ENCODE results near the gene PSORS1C2.
"Not testable (repeated sequence)": the region's sequence is repeated elsewhere in the genome, so short reads cannot be mapped to it uniquely, and the experiment has no call there.

The PSORS1C2 gene

DNA sequence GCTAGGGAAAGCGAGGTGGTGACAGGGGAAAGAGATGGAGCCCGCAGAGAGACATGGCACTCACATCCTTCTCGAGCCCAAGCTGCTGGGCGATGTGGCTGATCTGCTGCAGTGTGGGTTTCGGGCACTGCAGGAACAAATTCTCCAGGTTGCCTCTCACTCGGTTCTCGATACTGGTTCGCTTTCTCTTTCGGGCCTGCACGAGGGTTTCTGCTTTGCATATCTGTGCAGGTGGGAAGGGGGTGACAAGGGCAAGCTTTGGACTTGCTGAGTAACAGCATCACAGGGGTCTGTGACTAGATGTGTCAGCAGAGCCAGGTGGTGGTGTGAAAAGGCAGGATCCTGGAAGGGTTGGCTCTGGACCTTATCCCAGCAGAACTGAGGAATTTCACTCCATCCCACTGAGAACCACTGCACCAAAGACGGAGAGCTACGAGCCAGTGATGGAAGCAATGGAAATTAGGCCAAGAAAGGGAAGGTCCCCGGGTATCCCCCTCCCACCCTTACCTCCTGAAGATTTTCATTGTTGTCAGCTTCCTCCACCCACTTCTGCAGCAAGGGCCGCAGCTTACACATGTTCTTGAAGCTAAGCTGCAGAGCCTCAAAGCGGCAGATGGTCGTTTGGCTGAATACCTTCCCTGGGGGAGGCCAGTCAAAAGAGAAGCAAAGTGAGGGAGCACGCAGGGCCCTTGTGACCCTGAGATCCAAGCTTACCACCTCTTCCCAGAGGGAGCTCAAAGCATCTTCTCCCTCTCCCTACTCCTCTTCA, 26.4 kb upstream of the PSORS1C2 start:
- not testable (repeated sequence) for DNase-seq

GRCh38 chr6:31164475-31165063, 25.7 kb upstream of the PSORS1C2 start:
- DNase-seq = not testable (repeated sequence)

- DNase-seq = no peak
Observed at GRCh38 chr6:31163922-31164321, 25.1 kb upstream of the PSORS1C2 start.

DNA sequence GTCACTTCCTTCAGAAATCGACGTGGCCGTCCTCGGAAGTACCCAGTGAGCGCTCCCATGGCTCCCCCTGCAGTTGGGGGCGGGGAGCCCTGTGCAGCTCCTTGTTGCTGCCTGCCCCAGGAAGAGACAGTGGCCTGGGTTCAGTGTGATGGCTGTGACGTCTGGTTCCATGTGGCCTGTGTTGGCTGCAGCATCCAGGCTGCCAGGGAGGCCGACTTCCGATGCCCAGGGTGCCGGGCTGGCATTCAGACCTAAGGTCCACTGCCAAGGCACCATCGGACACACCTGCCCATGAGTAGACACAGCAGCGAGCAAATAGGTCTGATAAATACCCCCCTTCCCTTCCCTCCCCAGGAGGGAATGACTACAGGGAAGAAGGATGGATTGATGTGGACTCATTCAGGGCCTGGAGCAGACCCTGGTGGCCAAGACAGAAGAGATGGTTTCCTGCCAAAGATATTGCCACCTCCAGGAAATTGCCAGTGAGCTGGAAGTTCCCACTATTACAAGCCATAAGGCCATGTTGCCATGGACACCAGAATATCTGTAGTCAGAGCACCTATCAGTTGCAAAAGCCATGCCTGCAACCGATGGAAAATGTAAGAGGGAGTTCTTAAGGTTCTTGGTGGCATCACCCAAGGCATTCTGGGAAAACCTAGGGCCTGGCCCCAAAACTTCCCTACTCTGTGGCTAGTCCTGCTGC, 23.7 kb upstream of the PSORS1C2 start:
- no peak for DNase-seq

DNA sequence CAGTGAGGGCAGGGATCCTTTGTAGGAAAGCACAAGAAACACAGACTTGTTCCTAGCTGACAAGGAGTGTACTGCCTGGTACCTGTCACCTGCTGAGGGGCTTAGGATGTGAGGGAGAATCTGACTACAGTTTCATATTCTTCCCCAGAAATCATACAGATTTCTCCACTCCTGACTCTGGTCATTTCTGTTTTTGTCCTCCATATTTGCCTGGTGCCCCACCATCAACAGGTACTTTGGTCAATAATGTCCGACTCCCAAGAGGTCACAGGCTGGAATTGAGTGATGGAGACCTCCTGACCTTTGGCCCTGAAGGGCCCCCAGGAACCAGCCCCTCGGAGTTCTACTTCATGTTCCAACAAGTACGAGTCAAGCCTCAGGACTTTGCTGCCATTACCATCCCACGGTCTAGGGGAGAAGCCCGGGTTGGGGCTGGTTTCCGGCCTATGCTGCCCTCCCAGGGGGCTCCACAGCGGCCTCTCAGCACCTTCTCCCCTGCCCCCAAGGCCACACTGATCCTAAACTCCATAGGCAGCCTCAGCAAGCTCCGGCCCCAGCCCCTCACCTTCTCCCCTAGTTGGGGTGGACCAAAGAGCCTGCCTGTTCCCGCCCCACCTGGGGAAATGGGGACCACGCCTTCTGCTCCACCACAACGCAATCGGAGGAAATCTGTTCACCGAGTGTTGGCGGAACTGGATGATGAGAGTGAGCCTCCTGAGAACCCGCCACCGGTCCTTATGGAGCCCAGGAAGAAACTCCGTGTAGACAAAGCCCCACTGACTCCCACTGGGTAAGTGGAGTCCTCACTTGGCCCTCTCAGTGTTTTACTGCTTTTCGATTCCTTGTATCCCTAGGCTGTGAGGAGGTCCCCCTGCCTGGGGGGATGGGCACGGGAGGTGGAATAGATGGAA, 22.6 kb upstream of the PSORS1C2 start:
- DNase-seq = no peak

DNA sequence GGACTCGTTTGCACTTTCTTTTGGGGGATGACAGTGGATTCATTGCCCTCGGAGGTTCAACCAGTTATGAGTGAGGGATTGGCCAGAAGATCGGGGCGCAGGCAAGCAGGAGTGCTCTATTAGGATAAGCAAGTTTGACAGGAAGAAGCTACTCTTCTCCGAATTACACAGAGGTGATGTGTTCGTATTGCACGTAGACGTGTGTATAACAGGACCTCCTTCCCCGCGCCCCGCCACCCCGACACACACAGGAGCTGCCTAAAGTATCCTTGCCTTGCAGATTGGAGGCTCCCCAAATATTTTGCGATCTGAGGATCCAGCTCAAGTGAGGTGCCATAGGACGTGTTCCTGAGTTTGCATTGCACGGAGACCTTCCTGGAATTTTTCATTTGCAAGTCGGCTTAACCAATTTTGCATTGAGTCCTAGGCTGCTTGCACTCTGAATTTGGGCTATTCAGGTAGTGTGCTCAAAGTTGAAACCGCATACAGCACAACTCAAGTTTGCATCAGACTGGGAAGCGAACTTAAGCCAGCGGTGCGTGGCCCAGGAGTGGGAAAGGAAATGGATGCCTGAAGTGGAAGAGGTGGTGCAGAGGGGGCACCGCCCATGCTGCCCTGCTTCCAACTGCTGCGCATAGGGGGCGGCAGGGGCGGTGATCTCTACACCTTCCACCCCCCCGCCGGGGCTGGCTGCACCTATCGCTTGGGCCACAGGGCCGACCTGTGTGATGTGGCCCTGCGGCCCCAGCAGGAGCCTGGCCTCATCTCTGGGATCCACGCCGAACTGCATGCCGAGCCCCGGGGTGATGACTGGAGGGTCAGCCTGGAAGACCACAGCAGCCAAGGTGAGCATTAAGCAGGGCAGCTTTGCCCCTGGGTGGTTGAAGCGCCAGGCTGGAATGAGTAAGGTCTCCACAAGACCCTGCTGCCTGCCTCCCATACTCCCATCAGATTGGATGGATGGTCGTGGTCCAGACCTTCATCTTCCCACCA, 20.3 kb upstream of the PSORS1C2 start:
- no peak for DNase-seq

- DNase-seq = peak; percentile 99
Observed at GRCh38 chr6:31158140-31158862, 19.4 kb upstream of the PSORS1C2 start, which contains the start of gene TCF19. TCF19 (plus strand) TSS chr6:31158589; CDS start chr6:31159470, 881 bp downstream.

GRCh38 chr6:31157513-31158139, 18.8 kb upstream of the PSORS1C2 start, which contains the start of gene CCHCR1:
CCHCR1 (minus strand) TSS chr6:31157802; CDS start chr6:31157600, 202 bp downstream.
- DNase-seq = no peak

GRCh38 chr6:31156641-31157040, 17.8 kb upstream of the PSORS1C2 start:
- no peak for DNase-seq

DNA sequence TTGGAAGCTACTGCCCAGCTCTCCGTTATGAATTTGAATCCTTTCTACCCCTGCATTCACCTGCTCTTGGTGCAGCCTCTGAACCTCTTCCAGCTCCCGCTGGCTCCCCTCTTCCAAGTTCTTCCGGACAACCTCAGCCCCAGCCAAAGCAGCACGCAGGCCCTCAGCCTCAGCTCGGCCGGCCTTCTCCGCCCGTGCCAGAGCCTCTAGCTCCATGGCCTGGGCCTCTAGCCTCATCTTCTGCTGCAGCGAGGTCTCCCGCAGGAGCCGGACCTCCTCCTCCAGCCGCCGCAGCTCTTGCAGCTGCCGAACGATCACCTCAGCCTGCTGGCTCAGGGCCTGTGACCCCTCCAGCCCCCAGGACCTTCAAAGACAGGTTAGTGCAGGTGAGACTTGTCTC, 15.6 kb upstream of the PSORS1C2 start:
- DNase-seq = no peak

DNA sequence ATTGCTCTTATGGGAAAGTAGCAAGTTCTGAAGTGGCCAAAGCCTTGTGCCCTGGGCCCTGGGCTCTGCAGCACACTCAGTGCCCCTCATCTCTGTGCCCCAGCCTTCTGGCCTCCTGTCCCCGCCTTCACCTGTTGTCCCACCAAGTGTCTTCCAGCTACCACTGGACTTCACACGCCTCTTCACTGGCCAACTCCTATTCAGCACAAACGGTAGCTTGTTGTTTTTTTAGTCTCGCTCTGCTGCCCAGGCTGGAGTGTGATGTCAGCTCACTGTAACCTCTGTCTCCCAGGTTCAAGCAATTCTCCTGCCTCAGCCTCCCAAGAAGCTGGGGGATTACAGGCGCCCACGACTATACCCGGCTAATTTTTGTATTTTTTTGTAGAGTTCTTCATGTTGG, 13.9 kb upstream of the PSORS1C2 start:
- no peak for DNase-seq

- no peak for DNase-seq
Observed at GRCh38 chr6:31149827-31150447, 11.1 kb upstream of the PSORS1C2 start.

DNA sequence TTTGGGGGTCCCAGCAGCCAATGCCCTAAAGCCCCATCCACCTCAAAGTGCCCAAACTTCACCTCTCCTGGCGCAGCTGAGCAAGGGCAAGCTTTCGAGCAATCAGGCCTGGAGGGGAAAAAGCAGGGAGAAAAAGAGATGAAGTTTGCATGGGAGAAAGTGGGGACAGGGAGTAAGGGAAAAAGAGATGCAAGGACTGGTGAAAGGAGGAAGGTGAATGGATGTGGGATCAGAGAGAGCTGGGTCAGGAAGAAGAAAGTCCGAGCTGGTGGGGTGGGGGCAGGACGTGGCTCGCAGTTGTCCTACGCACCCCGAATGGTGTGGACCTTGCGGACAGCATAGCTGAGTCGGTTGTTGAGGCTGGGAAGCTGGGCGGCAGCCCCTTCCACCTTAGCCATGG, 6.5 kb upstream of the PSORS1C2 start:
- DNase-seq = no peak

- DNase-seq = no peak
Observed at GRCh38 chr6:31144970-31145340, 6.1 kb upstream of the PSORS1C2 start.

DNA sequence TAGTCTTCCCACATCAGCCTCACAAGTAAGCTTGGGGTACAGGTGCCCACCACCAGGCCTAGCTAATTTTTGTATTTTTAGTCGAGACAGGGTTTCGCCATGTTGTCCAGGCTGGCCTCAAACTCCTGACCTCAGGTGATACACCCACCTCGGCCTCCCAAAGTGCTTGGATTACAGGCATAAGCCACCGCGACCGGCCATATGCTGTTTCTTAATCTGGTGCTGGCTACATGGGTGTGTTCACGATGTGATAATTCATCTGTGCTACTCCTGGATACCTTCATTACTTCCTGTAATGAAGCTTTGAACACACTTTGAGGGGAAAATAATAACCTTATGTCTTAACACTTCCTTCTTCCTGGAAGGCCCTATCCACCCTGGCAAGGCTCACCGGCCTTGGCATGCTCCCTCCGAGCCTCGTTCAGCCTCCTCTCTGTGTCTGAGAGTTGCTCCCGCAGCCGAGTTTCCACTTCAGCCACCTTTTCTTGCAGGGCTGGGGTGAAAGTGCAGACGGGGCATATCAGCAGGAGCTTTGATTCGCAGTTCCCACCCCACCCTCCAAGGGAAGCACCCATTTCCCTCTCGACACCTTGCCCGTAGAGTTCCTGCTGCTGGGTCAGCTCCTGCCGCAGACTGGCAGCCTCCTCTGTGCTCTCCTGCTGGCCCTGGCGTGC, 5.6 kb upstream of the PSORS1C2 start:
- DNase-seq = no peak

GRCh38 chr6:31143148-31143547, 4.3 kb upstream of the PSORS1C2 start:
- DNase-seq = peak; percentile 83

DNA sequence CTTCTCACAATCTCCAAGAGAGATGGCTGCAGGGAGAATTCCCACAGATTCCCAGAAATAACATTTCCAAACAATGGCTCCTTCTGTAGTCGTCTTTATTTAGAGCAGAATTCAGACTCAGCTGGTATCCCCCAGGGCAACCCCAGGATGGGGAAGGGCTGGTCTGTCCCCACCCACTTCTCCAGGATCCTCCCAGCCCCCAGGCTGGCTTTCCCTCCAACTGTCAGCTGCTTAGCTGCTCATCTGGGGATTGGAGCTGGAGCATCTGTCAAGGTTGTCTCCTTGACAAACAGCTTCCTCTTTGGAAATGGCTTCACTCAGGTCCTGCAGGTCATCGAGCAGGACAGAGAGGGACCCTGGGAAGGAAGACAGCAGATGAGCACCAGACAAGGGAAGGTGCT, 3.5 kb upstream of the PSORS1C2 start:
- no peak for DNase-seq

GRCh38 chr6:31140643-31141042, 1.8 kb upstream of the PSORS1C2 start:
- DNase-seq = no peak

GRCh38 chr6:31139599-31139998, 733 bp upstream of the PSORS1C2 start:
- peak; percentile 89 for DNase-seq

Measured in fibroblast of skin of back (primary cell).